CD4-positive, alpha-beta T cell (primary cell): ENCODE results near the gene BTG2. TPM values are rescaled to one million over a fixed set of nuclear protein-coding genes. Genes with fewer than 3 reads are reported as not detected.

Experiments used
- ATAC-seq: fragments of 200-7000 bp; cut with Tn5 transposase; one replicate; pipeline ENCODE4 v1.10.0; 2022; ENCODE audit warnings: mild to moderate bottlenecking; ENCODE audit not compliant: poor library complexity
- CTCF ChIA-PET: fragments of 350-600 bp; sonication (Branson Sonifier 250); formaldehyde crosslinking; loops from one replicate; lab custom pipeline; 2021; ENCODE audit warnings: antibody characterized with exemption, inconsistent platforms; lab: Charles Lee
- POLR2A ChIA-PET: fragments of 350-600 bp; sonication (Branson Sonifier 250); formaldehyde crosslinking; loops from one replicate; lab custom pipeline; 2021; ENCODE audit warnings: antibody characterized with exemption, inconsistent platforms; lab: Charles Lee
- DNase-seq, 14 experiments: peaks; one replicate each; pipeline ENCODE4 v3.0.0-alpha.2; 2013 to 2020; ENCODE audit warnings: mixed read lengths in 2 of 14
- H3K27ac ChIP-seq, 2 donors: one replicate each; pipeline versions ENCODE4 v1.5.1 to v1.7.0; 2013; ENCODE audit warnings: low read length in 2 of 2, low read depth in 1 of 2, mild to moderate bottlenecking in 1 of 2
- H3K27me3 ChIP-seq, 2 experiments: 1 replicate in 1 of 2; 2 replicates in 1 of 2; pipeline versions ENCODE4 v1.6.1 to v1.7.0; 2013; ENCODE audit warnings: low read length in 2 of 2, control low read depth in 1 of 2, mild to moderate bottlenecking in 1 of 2, moderate library complexity in 1 of 2; ENCODE audit not compliant: insufficient read depth in 2 of 2, control insufficient read depth in 1 of 2
- H3K36me3 ChIP-seq: one replicate; pipeline ENCODE4 v1.6.1; 2013; ENCODE audit warnings: low read length, control low read depth; ENCODE audit not compliant: insufficient read depth
- H3K4me1 ChIP-seq: one replicate; pipeline ENCODE4 v1.6.1; 2013; ENCODE audit warnings: low read length, control low read depth; ENCODE audit not compliant: insufficient read depth
- H3K4me3 ChIP-seq: one replicate; pipeline ENCODE4 v1.5.1; 2013; ENCODE audit warnings: mild to moderate bottlenecking, low read length, moderate library complexity
- H3K9me3 ChIP-seq, 2 experiments: 1 replicate in 1 of 2; 2 replicates in 1 of 2; pipeline versions ENCODE4 v1.6.1 to v1.7.0; 2013; ENCODE audit warnings: low read length in 2 of 2, mild to moderate bottlenecking in 2 of 2, control low read depth in 1 of 2, moderate library complexity in 1 of 2; ENCODE audit not compliant: control insufficient read depth in 1 of 2, insufficient read depth in 1 of 2
- H3K27ac Mint-ChIP-seq: one replicate; pipeline ENCODE4 v1.8.0; 2020; ENCODE audit warnings: mixed read lengths
- H3K27me3 Mint-ChIP-seq: one replicate; pipeline ENCODE4 v1.8.0; 2021; ENCODE audit warnings: mixed read lengths
- H3K36me3 Mint-ChIP-seq: one replicate; pipeline ENCODE4 v1.8.0; 2021; ENCODE audit warnings: low read depth, mixed read lengths
- H3K4me1 Mint-ChIP-seq: one replicate; pipeline ENCODE4 v1.8.0; 2021; ENCODE audit warnings: low read depth, mixed read lengths
- H3K4me3 Mint-ChIP-seq: one replicate; pipeline ENCODE4 v1.8.0; 2020; ENCODE audit warnings: mild to moderate bottlenecking, mixed read lengths
- H3K9me3 Mint-ChIP-seq: one replicate; pipeline ENCODE4 v1.8.0; 2020; ENCODE audit warnings: mixed read lengths
- intact Hi-C, 2 experiments: fragments of 100-400 bp; cut with DNase I in 1 of 2; cut with micrococcal nuclease in 1 of 2; formaldehyde crosslinking; loops; one replicate each; pipeline versions ENCODE4 v1.15.1 to v1.9.0; 2023 to 2025; cut with DNase I, micrococcal nuclease
- total RNA-seq, 174 experiments: library from RNA in 2 of 174; stranded (reverse) in 2 of 174; gene quantifications; one replicate each; pipeline ENCODE4 v1.2.3 and lab custom pipeline; 2021 to 2026
- TF ChIP-seq, protein P1 (sequence below): fragments of 200-600 bp; IDR thresholded peaks from one replicate; pipeline ENCODE4 v1.8.0; 2022; ENCODE audit warnings: antibody characterized with exemption, mild to moderate bottlenecking

BTG2 gene
- total RNA-seq, 2 experiments from 2014 or later, result 802 to 849 TPM

DNA sequence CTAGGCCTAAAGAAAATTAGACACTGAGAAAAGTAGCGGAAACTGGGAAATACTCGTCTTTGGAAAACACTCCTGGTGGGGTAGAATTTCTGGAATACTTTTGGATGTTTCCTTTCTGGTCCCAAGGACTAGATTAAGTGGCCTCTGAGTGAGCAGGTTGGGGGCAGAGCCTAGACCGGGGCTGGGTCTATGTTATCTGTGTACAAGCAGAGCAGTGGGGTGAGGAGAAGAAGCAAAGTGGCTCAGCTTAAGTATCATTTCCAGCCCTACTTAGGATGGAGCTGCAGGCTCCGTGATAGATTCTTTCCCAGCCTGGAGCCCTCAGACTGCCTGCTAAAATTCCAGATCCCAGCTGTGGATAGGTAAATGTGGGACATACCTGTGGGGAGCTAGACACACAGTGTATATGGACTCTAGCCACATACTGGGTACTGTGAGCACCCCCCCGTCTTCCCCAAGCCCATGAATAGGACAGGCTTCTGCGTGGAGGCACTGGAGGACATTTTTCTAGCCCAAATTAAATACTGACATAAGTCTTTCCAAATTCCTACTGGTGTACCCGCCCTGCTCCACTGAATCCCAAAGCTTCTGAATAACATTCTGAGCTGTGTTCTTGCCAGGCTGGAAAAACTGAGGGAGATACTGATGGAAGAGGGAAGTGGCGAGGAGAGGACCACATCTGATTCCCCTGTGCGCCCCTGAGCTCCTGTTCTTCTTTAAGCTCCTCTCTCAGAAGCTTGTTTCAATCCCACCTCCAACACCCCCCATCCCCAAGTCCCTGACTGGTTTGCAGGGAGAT, 38.8 kb downstream of the BTG2 start:
- H3K27me3 Mint-ChIP-seq, result peaks cover 41% of the 10 kb centered on the region
- no peak overlapping the region for H3K27ac Mint-ChIP-seq
- CTCF ChIA-PET, result interaction anchor here (14.9 kb wide), 1 partner anchor 70 kb away, joined by 462 read pairs; no protein-coding TSS in a partner anchor
- H3K4me3 Mint-ChIP-seq, result no peak overlapping the region
- H3K27ac ChIP-seq, result no peak overlapping the region
- no peaks in the 10 kb centered on the region for H3K9me3 ChIP-seq
- no peaks in the 10 kb centered on the region for H3K36me3 ChIP-seq
- intact Hi-C loops, result loop anchor here (5.0 to 10.0 kb wide), 5 partner anchors 283 to 783 kb away; partner anchors contain the start of genes ATP2B4 (in 1 of the 2) and SNRPE (in 1 of the 2)
- TF ChIP-seq, protein P1, sequence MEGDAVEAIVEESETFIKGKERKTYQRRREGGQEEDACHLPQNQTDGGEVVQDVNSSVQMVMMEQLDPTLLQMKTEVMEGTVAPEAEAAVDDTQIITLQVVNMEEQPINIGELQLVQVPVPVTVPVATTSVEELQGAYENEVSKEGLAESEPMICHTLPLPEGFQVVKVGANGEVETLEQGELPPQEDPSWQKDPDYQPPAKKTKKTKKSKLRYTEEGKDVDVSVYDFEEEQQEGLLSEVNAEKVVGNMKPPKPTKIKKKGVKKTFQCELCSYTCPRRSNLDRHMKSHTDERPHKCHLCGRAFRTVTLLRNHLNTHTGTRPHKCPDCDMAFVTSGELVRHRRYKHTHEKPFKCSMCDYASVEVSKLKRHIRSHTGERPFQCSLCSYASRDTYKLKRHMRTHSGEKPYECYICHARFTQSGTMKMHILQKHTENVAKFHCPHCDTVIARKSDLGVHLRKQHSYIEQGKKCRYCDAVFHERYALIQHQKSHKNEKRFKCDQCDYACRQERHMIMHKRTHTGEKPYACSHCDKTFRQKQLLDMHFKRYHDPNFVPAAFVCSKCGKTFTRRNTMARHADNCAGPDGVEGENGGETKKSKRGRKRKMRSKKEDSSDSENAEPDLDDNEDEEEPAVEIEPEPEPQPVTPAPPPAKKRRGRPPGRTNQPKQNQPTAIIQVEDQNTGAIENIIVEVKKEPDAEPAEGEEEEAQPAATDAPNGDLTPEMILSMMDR, result no peak
- DNase-seq (no peak), ATAC-seq (no peak)
- no peak overlapping the region for H3K4me3 ChIP-seq
- peaks cover 12% of the 10 kb centered on the region for H3K4me1 ChIP-seq
- H3K4me1 Mint-ChIP-seq, result peaks cover 19% of the 10 kb centered on the region
- H3K9me3 Mint-ChIP-seq, result no peaks in the 10 kb centered on the region
- H3K36me3 Mint-ChIP-seq, result no peaks in the 10 kb centered on the region
- POLR2A ChIA-PET, result interaction anchor here (1.0 to 2.7 kb wide), 2 partner anchors 72 to 77 kb away, joined by 4 to 15 read pairs; no protein-coding TSS in a partner anchor
- H3K27me3 ChIP-seq, result peaks cover 3 to 11% of the 10 kb centered on the region in 2 experiments

GRCh38 chr1:203346060-203346768, 40.9 kb downstream of the BTG2 start:
- H3K9me3 ChIP-seq, result no peaks in the 10 kb centered on the region
- CTCF ChIA-PET, result interaction anchor here (14.9 kb wide), 1 partner anchor 72 kb away, joined by 462 read pairs; no protein-coding TSS in a partner anchor
- intact Hi-C loops, result loop anchor here (10.0 kb wide), 2 partner anchors 519 to 779 kb away; partner anchors contain the start of gene SNRPE (in 1 of the 2)
- peaks cover 11% of the 10 kb centered on the region for H3K4me1 Mint-ChIP-seq
- H3K36me3 ChIP-seq, result no peaks in the 10 kb centered on the region
- H3K4me1 ChIP-seq, result peaks cover 14% of the 10 kb centered on the region
- H3K27me3 Mint-ChIP-seq, result peaks cover 57% of the 10 kb centered on the region
- H3K27me3 ChIP-seq, result peaks cover 3 to 17% of the 10 kb centered on the region in 2 experiments
- no peaks in the 10 kb centered on the region for H3K9me3 Mint-ChIP-seq
- H3K36me3 Mint-ChIP-seq, result no peaks in the 10 kb centered on the region
- POLR2A ChIA-PET, result interaction anchor here (0.7 to 0.9 kb wide), 2 partner anchors 22 to 77 kb away, joined by 3 to 4 read pairs; no protein-coding TSS in a partner anchor
- no peak overlapping the region for H3K27ac ChIP-seq
- no peak overlapping the region for H3K27ac Mint-ChIP-seq
- no peak for DNase-seq
- H3K4me3 ChIP-seq, result no peak overlapping the region
- no peak overlapping the region for H3K4me3 Mint-ChIP-seq
- no peak for ATAC-seq
- TF ChIP-seq, protein P1, result no peak

- DNase-seq (no peak), ATAC-seq (no peak)
- Histone ChIP-seq H3K9me3 (no peaks in the 10 kb centered on the region), H3K4me3 (no peak overlapping the region), H3K36me3 (no peaks in the 10 kb centered on the region), H3K27ac (no peak overlapping the region), H3K27me3 (peaks cover 3 to 14% of the 10 kb centered on the region in 2 experiments), H3K4me1 (peaks cover 17% of the 10 kb centered on the region)
- Mint-ChIP-seq H3K4me3 (no peak overlapping the region), H3K9me3 (no peaks in the 10 kb centered on the region), H3K27me3 (peaks cover 62% of the 10 kb centered on the region), H3K4me1 (peaks cover 11% of the 10 kb centered on the region), H3K27ac (no peak overlapping the region), H3K36me3 (no peaks in the 10 kb centered on the region)
- POLR2A ChIA-PET, result interaction anchor here (0.7 to 0.9 kb wide), 2 partner anchors 23 to 77 kb away, joined by 3 to 4 read pairs; no protein-coding TSS in a partner anchor
- TF ChIP-seq, protein P1, result no peak
- intact Hi-C loops, result loop anchor here (10.0 kb wide), 2 partner anchors 518 to 778 kb away; partner anchors contain the start of gene SNRPE (in 1 of the 2)
- CTCF ChIA-PET, result interaction anchor here (14.9 kb wide), 1 partner anchor 73 kb away, joined by 462 read pairs; no protein-coding TSS in a partner anchor
Measured at GRCh38 chr1:203346769-203347102, 41.4 kb downstream of the BTG2 start.
